Colonic mucosa (tissue), 4 donors: ENCODE results near the gene RTL1. TPM values are rescaled to one million over a fixed set of nuclear protein-coding genes. Genes with fewer than 3 reads are reported as not detected.

Source experiments
- DNase-seq: peaks from one replicate; pipeline ENCODE4 v3.0.0-alpha.2; 2020
- H3K27ac ChIP-seq: fragments of 200-600 bp; one replicate; pipeline ENCODE4 v1.8.0; 2021
- H3K27me3 ChIP-seq: fragments of 200-600 bp; one replicate; pipeline ENCODE4 v1.8.0; 2021
- H3K36me3 ChIP-seq: fragments of 200-600 bp; one replicate; pipeline ENCODE4 v1.8.0; 2021
- H3K4me1 ChIP-seq: fragments of 200-600 bp; one replicate; pipeline ENCODE4 v1.8.0; 2021; ENCODE audit warnings: mild to moderate bottlenecking
- H3K4me3 ChIP-seq: fragments of 200-600 bp; one replicate; pipeline ENCODE4 v1.8.0; 2021
- H3K9ac ChIP-seq, 2 donors: one replicate each; pipeline ENCODE4 v1.7.0; 2013; ENCODE audit warnings: control low read depth in 2 of 2, low read depth in 2 of 2, low read length in 2 of 2
- H3K9me3 ChIP-seq: fragments of 200-600 bp; one replicate; pipeline ENCODE4 v1.8.0; 2021
- CTCF ChIP-seq: fragments of 200-600 bp; IDR thresholded peaks from one replicate; pipeline ENCODE4 v1.8.0; 2022; ENCODE audit warnings: antibody characterized with exemption, mild to moderate bottlenecking
- intact Hi-C: fragments of 100-400 bp; cut with DNase I; formaldehyde crosslinking; loops from one replicate; pipeline ENCODE4 v1.14.1; 2022
- total RNA-seq, 2 donors: library from RNA; stranded (reverse); fragmentation: NEBNext Ultra II Directional in 1 of 2; extraction: Animal tissue kit (Norgen Biotek cat#: 25700) in 1 of 2; gene quantifications; one replicate each; pipeline ENCODE4 v1.2.1, GENCODE V29; 2021
- donor health status: healthy.
- donor health status: DM: no; HTN: no; CAD: no.
- donor health status: DM: no; HTN: no; CAD: no.

Gene RTL1
- total RNA-seq, 2 donors from 2014 or later, result not detected

GRCh38 chr14:100875126-100875525 lies 28.4 kb downstream of the RTL1 start:
- Histone ChIP-seq H3K4me3 (no peak overlapping the region), H3K36me3 (no peaks in the 10 kb centered on the region), H3K27ac (no peak overlapping the region), H3K9ac (no peak overlapping the region), H3K9me3 (no peaks in the 10 kb centered on the region), H3K27me3 (no peaks in the 10 kb centered on the region), H3K4me1 (no peaks in the 10 kb centered on the region)
- TF ChIP-seq CTCF, result no peak
- DNase-seq, result no peak
- intact Hi-C loops, result no loop called here

GRCh38 chr14:100874411-100875091 lies 29.0 kb downstream of the RTL1 start:
- H3K4me3 ChIP-seq, result no peak overlapping the region
- no peak for DNase-seq
- H3K27me3 ChIP-seq, result no peaks in the 10 kb centered on the region
- no peaks in the 10 kb centered on the region for H3K4me1 ChIP-seq
- H3K27ac ChIP-seq, result no peak overlapping the region
- no peak for TF ChIP-seq CTCF
- no peaks in the 10 kb centered on the region for H3K9me3 ChIP-seq
- no peaks in the 10 kb centered on the region for H3K36me3 ChIP-seq
- no peak overlapping the region for H3K9ac ChIP-seq
- intact Hi-C loops, result no loop called here

- Histone ChIP-seq H3K27me3 (no peaks in the 10 kb centered on the region), H3K36me3 (no peaks in the 10 kb centered on the region), H3K4me1 (no peaks in the 10 kb centered on the region), H3K9ac (no peak overlapping the region), H3K27ac (no peak overlapping the region), H3K4me3 (no peak overlapping the region), H3K9me3 (no peaks in the 10 kb centered on the region)
- intact Hi-C loops, result no loop called here
- DNase-seq, result no peak
- TF ChIP-seq CTCF, result no peak
Measured at GRCh38 chr14:100874051-100874410, 29.5 kb downstream of the RTL1 start.

GRCh38 chr14:100873096-100873482 lies 30.4 kb downstream of the RTL1 start:
- Histone ChIP-seq H3K27me3 (no peaks in the 10 kb centered on the region), H3K36me3 (no peaks in the 10 kb centered on the region), H3K27ac (no peak overlapping the region), H3K4me1 (no peaks in the 10 kb centered on the region), H3K4me3 (no peak overlapping the region), H3K9ac (no peak overlapping the region), H3K9me3 (no peaks in the 10 kb centered on the region)
- TF ChIP-seq CTCF, result no peak
- DNase-seq, result no peak
- intact Hi-C loops, result no loop called here

- Histone ChIP-seq H3K27ac (no peak overlapping the region), H3K9ac (no peak overlapping the region), H3K27me3 (no peaks in the 10 kb centered on the region), H3K4me3 (no peak overlapping the region), H3K9me3 (no peaks in the 10 kb centered on the region), H3K36me3 (no peaks in the 10 kb centered on the region), H3K4me1 (no peaks in the 10 kb centered on the region)
- no peak for TF ChIP-seq CTCF
- intact Hi-C loops, result no loop called here
- no peak for DNase-seq
Measured at GRCh38 chr14:100872259-100873095, 31.0 kb downstream of the RTL1 start.
